Thoracic aorta (tissue), 2 donors: ENCODE data around the gene KRT79. TPM values are rescaled to one million over a fixed set of nuclear protein-coding genes. Genes with fewer than 3 reads are reported as not detected.

ENCODE experiments used
- ATAC-seq: fragments of 150-250 bp; one replicate; pipeline ENCODE4 v1.8.0; 2017; ENCODE audit warnings: low read depth; ENCODE audit not compliant: insufficient number of reproducible peaks, low FRiP score
- DNase-seq: peaks from one replicate; pipeline ENCODE4 v3.0.0-alpha.2; 2020; ENCODE audit warnings: low spot score
- H3K27ac ChIP-seq, 2 donors: fragments of 200-600 bp; sonication (generic); 1 replicate in 1 of 2; 2 replicates in 1 of 2; pipeline ENCODE4 v1.5.1; 2016; ENCODE audit warnings: mild to moderate bottlenecking in 2 of 2, moderate library complexity in 2 of 2
- H3K27me3 ChIP-seq: fragments of 200-600 bp; sonication (generic); replicated peaks from 2 replicates; pipeline ENCODE4 v1.6.0; 2016; ENCODE audit warnings: mild to moderate bottlenecking; ENCODE audit not compliant: insufficient read depth
- H3K36me3 ChIP-seq: fragments of 200-600 bp; sonication (generic); one replicate; pipeline ENCODE4 v1.5.1; 2016
- H3K4me1 ChIP-seq, 2 donors: fragments of 200-600 bp; sonication (generic); 1 replicate in 1 of 2; 2 replicates in 1 of 2; pipeline versions ENCODE4 v1.5.1 to v1.6.0; 2016; ENCODE audit warnings: low read depth in 2 of 2, mild to moderate bottlenecking in 1 of 2; ENCODE audit not compliant: control insufficient read depth in 1 of 2
- H3K4me3 ChIP-seq: fragments of 200-600 bp; sonication (generic); 2 replicates; pipeline ENCODE4 v1.5.1; 2016; ENCODE audit warnings: mild to moderate bottlenecking
- H3K9me3 ChIP-seq: fragments of 200-600 bp; sonication (generic); 2 replicates; pipeline ENCODE4 v1.5.1; 2016
- CTCF ChIP-seq: fragments of 200-600 bp; sonication (generic); IDR thresholded peaks from one replicate; pipeline ENCODE4 v1.5.1; 2019; ENCODE audit warnings: antibody characterized with exemption
- total RNA-seq, 2 donors: library from RNA; depleted of rRNA; stranded (reverse); fragments of >200 nt; gene quantifications; one replicate each; pipeline versions ENCODE4 v1.1.0 to v1.2.3, GENCODE V29; 2016

The KRT79 gene
- total RNA-seq, 2 donors from 2014 or later = not detected

- Histone ChIP-seq H3K36me3 (no peaks in the 10 kb centered on the region), H3K9me3 (no peaks in the 10 kb centered on the region), H3K27ac (no peak overlapping the region), H3K27me3 (no peaks in the 10 kb centered on the region), H3K4me1 (no peaks in the 10 kb centered on the region), H3K4me3 (no peak overlapping the region)
- TF ChIP-seq CTCF = no peak
- no peak for ATAC-seq
- no peak for DNase-seq
These were observed 61.3 kb downstream of the KRT79 start for GRCh38 chr12:52772772-52773171.

- DNase-seq = no peak
These were observed 61.9 kb downstream of the KRT79 start for GRCh38 chr12:52772188-52772587.

DNA sequence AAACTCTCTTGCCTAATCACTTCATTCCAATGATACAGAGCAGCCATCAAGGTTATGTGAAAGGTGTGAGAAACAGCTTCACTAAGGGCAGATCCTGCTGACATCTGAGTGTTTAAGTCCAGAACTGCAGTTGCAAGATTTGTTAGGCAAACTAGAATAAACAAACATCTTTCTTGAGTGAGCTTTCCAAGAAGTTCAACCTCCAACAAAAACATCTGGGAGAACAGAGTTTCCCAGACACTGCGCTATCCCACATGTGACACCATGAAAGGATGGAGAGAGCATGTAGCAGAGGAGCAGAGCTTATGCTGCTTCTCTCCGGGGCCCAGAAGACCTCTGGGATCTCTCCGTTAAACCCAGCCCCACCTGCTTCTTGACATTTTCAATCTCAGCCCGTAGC is 62.6 kb downstream of the KRT79 start:
- no peak overlapping the region for H3K4me3 ChIP-seq
- no peak overlapping the region for H3K27ac ChIP-seq
- DNase-seq (no peak), ATAC-seq (no peak)
- no peaks in the 10 kb centered on the region for H3K4me1 ChIP-seq
- TF ChIP-seq CTCF = no peak
- H3K27me3 ChIP-seq = no peaks in the 10 kb centered on the region
- H3K36me3 ChIP-seq = no peaks in the 10 kb centered on the region
- no peaks in the 10 kb centered on the region for H3K9me3 ChIP-seq

More at GRCh38 chr12:52772188-52772587, 61.9 kb downstream of the KRT79 start:
- Histone ChIP-seq H3K4me3 (no peak overlapping the region), H3K27ac (no peak overlapping the region), H3K9me3 (no peaks in the 10 kb centered on the region), H3K27me3 (no peaks in the 10 kb centered on the region), H3K4me1 (no peaks in the 10 kb centered on the region), H3K36me3 (no peaks in the 10 kb centered on the region)
- no peak for ATAC-seq
- no peak for TF ChIP-seq CTCF

Other genes with a start within 250 kb of the KRT79 start
- gene KRT72, start 232.8 kb downstream of the KRT79 start, total RNA-seq = not detected
- gene KRT73, start 215.8 kb downstream of the KRT79 start, total RNA-seq = not detected
- 1 to 10 TPM in 1 of 2 donors, not detected in 1; 1.4 TPM for gene KRT2, start 182.1 kb downstream of the KRT79 start, total RNA-seq
- 1 to 10 TPM in 1 of 2 donors, not detected in 1; 3.5 TPM for gene KRT1, start 153.9 kb downstream of the KRT79 start, total RNA-seq
- gene KRT77, start 130.8 kb downstream of the KRT79 start, total RNA-seq = under 1 TPM in 1 of 2 donors, not detected in 1; 0.41 TPM
- gene KRT76, start 57.0 kb downstream of the KRT79 start, total RNA-seq = not detected
- not detected for gene KRT3, start 38.2 kb downstream of the KRT79 start, total RNA-seq
- not detected for gene KRT4, start 20.2 kb downstream of the KRT79 start, total RNA-seq
- gene KRT78, start 14.7 kb upstream of the KRT79 start, total RNA-seq = not detected
- gene KRT8, start 70.8 kb upstream of the KRT79 start, total RNA-seq = 100 to 1,000 TPM; 130 to 175 TPM
- gene KRT18, start 114.8 kb upstream of the KRT79 start, total RNA-seq = 10 to 100 TPM; 21.5 to 38.3 TPM
- 100 to 1,000 TPM; 279 to 338 TPM for gene EIF4B, start 172.1 kb upstream of the KRT79 start, total RNA-seq
- 100 to 1,000 TPM; 292 to 307 TPM for gene TNS2, start 215.8 kb upstream of the KRT79 start, total RNA-seq
- 10 to 100 TPM; 68.0 to 94.8 TPM for gene SPRYD3, start 245.1 kb upstream of the KRT79 start, total RNA-seq